Motor neuron (in vitro differentiated cells): Measurements from ENCODE around the gene LCMT1. TPM values are rescaled to one million over a fixed set of nuclear protein-coding genes. Genes with fewer than 3 reads are reported as not detected.

ENCODE experiments used
- ATAC-seq, 8 experiments: fragments of 200-7000 bp; cut with Tn5 transposase; replicated peaks in 6 of 8; 2 replicates each; pipeline ENCODE4 v1.8.0; 2021; ENCODE audit warnings: mild to moderate bottlenecking in 8 of 8, moderate library complexity in 8 of 8
- H3K27ac ChIP-seq, 2 donors: fragments of 250-450 bp; sonication (Bioruptor Pico); 2 replicates each; pipeline ENCODE4 v1.9.0; 2021; ENCODE audit warnings: antibody characterized with exemption in 2 of 2, mild to moderate bottlenecking in 2 of 2, moderate library complexity in 1 of 2
- H3K4me1 ChIP-seq, 2 donors: fragments of 250-450 bp; sonication (Bioruptor Pico); replicated peaks in 1 of 2; 2 replicates each; pipeline ENCODE4 v1.6.1; 2021; ENCODE audit warnings: antibody characterized with exemption in 2 of 2, mild to moderate bottlenecking in 2 of 2, moderate library complexity in 1 of 2
- H3K4me3 ChIP-seq, 5 donors: fragments of 250-450 bp; sonication (Bioruptor Pico); 2 replicates each; pipeline ENCODE4 v1.9.0; 2021; ENCODE audit warnings: antibody characterized with exemption in 5 of 5, mild to moderate bottlenecking in 5 of 5, moderate library complexity in 4 of 5
- WGBS, 10 experiments: fragments of 450-650 bp; shearing (Covaris generic); methylation state at CpG; one replicate each; pipeline ENCODE4 v1.0.0; 2022; 5-methylcytosine and 5-hydroxymethylcytosine counted together
- in situ Hi-C, 9 experiments: fragments of 400-800 bp; cut with MboI; loops; one replicate each; pipeline ENCODE4 v1.15.0; 2021; ENCODE audit warnings: low sequenced_read_pairs in 9 of 9, low pct_unique_long_range_greater_than_20kb in 2 of 9; ENCODE audit not compliant: unreplicated experiment in 9 of 9
- total RNA-seq, 8 experiments: library from RNA; unstranded; fragments of 300-600 nt; gene quantifications; 2 replicates each; pipeline versions ENCODE4 v1.2.3 to v1.2.4, GENCODE V29; 2022

Gene LCMT1
- total RNA-seq, 8 experiments from 2014 or later = 24.0 to 82.2 (median 50.6) TPM

DNA sequence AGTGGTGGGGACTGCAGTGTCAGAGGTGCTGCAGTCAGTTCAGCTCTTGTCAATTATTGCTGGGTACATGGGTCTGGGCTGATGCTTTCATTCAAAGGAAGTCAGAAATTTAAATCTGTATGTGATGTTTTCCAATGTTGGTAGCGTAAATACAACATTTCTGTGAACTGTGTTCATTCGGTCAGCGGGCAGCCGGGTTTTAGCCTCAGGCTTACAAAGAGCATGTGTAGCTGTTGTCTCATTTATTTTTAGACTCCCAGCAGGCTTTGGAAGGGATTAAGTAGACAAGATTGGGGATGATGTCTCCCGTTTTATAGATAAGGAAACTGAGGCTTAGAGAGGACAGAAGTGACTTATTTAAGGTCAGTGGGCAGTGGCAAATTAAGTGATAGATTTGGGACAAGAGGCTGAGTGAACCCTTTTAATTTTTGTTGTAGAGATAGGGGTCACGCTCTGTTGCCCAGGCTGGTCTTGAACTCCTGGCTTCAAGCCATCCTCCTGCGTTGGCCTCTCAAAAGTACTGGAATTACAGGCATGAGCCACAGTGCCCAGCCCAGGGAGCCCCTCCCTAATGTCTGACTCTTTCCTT is 113.3 kb downstream of the LCMT1 start:
- 50 to 100% (median 96%) methylated on average over 1 to 7 of the region's 7 CpGs; no CpG with 5 or more reads in 1 of the 10 experiments for WGBS, 10 experiments
- no peak overlapping the region for H3K27ac ChIP-seq
- no peak overlapping the region for H3K4me3 ChIP-seq
- H3K4me1 ChIP-seq = no peaks in the 10 kb centered on the region
- in situ Hi-C loops = loop anchor here in 2 of 9 experiments (10.0 to 25.0 kb wide), 2 partner anchors 88 to 100 kb away; no protein-coding TSS in a partner anchor
- no peak for ATAC-seq

Other genes starting within 250 kb of the LCMT1 start
- gene ARHGAP17, start 96.4 kb upstream of the LCMT1 start, total RNA-seq = 10 to 100 TPM; 10.5 to 89.6 (median 20.2) TPM
- under 1 TPM in 5 of 8 experiments, not detected in 3; 0.14 to 0.43 (median 0.21) TPM for gene AQP8, start 105.2 kb downstream of the LCMT1 start, total RNA-seq
- 10 to 100 TPM in 5 of 8 experiments, 1 to 10 TPM in 3; 4.0 to 19.0 (median 15.2) TPM for gene ZKSCAN2, start 146.1 kb downstream of the LCMT1 start, total RNA-seq